ENCODE data around the gene NCBP2L.
"Not testable (repeated sequence)": the region's sequence is repeated elsewhere in the genome, so short reads cannot be mapped to it uniquely, and the experiment has no call there.

Gene NCBP2L

DNA sequence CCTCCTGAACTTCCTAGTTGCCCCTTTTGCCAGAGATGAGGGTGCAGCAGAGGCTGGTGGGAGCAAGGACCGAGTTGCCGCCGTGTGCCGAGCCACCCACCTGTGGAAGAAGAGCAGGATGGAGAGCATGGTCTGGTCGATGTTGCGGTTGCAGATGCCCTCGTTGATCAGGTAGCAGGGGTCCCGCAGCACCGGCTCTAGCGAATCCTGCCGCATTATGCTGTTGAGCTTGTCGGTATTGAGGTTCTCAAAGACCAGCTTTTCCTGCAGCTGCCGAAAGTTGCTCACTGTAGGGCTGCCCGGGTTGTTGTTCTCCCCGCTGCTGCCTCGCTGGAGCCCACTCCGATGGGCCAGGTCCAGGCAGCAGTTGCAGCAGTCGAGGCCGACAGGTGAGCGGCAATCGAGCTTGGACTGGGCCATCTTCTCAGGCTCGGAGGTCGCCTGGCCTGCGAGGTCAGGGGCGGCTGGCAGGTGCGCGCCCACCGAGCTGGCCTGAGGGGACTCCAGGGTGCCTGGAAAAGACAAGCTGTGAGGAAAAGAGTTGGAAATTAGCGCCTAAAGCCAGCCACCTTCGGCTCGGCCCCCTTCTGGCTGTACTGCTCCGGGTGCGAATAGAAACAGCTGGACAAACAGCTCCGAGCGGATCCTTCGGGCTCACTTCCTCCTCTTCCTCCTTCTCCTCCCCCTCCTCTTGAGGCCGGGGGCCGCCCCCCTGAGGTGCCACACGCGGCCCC is 2.4 kb upstream of the NCBP2L start:
- no peak overlapping the region for H3K27ac ChIP-seq
- TF ChIP-seq, protein P1, sequence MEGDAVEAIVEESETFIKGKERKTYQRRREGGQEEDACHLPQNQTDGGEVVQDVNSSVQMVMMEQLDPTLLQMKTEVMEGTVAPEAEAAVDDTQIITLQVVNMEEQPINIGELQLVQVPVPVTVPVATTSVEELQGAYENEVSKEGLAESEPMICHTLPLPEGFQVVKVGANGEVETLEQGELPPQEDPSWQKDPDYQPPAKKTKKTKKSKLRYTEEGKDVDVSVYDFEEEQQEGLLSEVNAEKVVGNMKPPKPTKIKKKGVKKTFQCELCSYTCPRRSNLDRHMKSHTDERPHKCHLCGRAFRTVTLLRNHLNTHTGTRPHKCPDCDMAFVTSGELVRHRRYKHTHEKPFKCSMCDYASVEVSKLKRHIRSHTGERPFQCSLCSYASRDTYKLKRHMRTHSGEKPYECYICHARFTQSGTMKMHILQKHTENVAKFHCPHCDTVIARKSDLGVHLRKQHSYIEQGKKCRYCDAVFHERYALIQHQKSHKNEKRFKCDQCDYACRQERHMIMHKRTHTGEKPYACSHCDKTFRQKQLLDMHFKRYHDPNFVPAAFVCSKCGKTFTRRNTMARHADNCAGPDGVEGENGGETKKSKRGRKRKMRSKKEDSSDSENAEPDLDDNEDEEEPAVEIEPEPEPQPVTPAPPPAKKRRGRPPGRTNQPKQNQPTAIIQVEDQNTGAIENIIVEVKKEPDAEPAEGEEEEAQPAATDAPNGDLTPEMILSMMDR (conservative IDR thresholded peaks at IDR 0.05), result no peak

DNA sequence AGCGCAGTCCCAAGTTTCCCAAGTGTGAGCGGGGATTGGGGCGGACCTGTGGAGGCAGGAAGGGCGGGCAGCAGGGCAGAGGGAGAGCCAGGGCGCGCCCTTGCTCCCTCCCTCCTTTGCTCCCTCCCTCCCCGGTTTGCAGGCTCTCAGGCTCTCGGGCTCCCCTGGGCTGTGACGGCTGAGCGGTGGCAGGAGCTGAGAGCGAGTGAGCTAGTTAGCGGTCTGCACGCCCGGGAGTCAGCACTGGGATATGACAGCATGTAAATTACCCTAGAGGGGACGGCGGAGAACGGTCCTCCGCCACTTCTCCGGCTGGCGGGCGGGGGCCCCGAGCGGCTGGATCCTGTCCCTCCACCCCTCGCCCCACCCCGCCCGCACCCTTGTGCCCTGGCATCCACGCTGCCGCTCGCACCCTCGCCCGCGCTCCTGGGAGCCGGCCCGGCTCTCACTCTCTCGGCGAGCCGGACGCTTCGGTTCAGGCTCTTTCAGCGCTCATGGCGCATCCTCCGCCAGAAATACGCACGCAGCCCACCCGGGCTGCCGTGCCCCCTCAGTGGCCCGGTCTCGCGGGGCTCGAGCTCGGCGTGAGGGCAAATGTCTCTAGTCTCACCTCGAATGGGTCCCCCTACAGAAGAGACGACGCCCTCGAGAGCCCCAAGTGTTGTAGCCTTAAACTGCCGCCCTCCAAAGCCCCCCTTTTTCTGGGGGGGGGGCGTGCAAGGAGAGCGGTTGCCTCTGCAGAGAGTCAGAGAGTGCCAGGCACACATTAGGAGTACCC is 1.6 kb upstream of the NCBP2L start, which contains the start of gene TSC22D3:
Gene TSC22D3 (minus strand): TSS at position 54 of the 778 bp plus-strand sequence. CDS start 368 bp downstream, outside the sequence.
- H3K27ac ChIP-seq, result no peak within 1 kb of the TSS
- TF ChIP-seq, protein P1 (conservative IDR thresholded peaks at IDR 0.05), result no peak; the same call in 1 of the 2 replicates

DNA sequence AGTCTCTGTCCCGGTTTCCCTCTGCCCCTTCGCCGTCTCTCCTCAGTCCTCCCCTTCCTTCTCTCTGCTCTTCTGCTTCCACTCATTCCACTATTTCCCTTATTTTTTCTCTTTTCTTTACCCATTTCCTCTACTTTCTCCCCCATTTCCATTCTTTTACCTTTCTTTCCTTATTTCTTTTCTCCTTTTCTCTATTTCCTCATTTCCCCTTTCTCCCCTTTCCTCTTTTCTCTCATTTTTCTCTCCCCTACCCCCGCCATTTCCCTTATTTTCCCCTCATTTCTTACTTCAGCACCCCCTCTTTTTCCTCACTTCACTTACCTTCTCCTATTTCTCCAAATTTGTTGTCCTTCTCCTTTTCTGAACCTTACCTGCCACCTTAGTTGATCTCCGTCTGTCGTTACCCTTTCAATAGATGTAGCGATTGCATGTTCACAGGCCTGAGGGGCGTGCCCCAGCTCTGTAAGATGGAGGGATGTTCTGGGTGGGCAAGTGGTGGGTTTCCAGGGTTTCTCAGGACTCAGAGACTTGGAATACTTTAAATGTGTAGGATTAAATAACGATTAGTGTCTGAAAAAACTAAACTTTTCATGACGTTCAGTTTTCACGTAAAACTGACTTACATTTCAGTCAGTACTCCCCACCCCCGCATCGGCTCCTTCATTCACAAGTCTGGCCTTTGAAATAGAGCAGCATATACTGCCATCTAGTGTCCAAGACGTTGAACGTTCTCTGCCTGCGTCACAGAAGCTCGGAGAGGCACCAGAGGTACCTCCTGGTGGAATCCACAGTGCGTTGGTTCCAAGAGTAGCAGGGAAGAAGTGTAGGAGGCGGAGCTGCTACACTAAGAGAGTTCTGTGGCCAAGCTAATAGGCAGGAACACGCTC is 641 bp upstream of the NCBP2L start:
- TF ChIP-seq, protein P1 (conservative IDR thresholded peaks at IDR 0.05), result peak; percentile 58
- no peak overlapping the region for H3K27ac ChIP-seq

DNA sequence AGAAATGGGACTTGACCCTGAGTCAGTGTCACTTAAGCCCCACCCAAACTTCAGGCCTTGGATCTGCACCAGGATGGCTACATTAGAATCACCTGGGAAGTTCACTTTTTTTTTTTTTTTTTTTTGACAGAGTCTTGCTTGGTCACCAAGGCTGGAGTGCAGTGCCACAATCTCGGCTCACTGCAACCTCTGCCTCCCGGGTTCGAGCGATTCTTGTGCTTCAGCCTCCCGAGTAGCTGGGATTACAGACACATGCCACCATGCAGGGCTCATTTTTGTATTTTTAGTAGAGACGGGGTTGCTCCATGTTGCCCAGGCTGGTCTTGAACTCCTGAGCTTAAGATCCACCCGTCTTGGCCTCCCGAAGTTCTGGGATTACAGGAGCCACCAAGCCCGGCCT is 3.0 kb downstream of the NCBP2L start:
- TF ChIP-seq, protein P1 (conservative IDR thresholded peaks at IDR 0.05), result no peak
- H3K27ac ChIP-seq, result no peak overlapping the region

DNA sequence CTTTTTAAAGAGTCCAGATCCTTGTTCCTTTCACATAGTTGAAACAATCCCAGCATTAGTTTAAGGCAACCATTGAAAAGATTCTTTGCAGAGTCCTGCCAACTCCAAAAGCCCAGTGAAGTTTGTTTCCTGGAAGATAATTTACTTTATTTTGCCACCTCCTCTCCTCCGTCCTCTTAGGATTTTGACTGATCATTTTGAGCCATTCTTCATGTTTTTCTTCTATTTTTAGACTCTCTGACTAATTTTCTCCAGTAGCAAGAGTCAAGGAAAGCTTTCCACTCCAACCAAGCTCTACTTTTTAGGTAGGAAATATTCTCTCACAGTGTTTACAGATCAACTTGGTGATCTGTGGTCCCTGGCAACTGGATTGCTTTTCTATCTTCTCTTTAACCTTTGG is 10.3 kb downstream of the NCBP2L start:
- TF ChIP-seq, protein P1 (conservative IDR thresholded peaks at IDR 0.05), result no peak
- no peak overlapping the region for H3K27ac ChIP-seq

DNA sequence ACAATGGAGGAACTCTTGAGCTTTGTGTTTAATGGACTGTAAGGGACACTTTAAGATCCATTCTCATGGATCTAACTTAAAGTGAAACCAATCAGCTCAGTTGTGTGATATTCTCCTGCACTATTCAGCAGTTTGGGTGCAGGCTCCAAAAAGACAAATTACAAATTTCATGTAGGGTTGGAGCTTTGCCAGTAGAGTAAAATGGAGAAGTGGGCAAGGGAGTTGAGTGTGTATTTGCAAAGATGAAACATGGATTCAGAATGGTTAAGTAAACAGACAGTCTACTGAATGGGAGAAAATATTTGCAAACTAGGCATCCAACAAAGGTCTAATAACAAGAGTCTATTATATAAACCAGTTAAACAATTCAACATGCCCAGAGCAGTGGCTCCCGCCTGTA is 26.9 kb downstream of the NCBP2L start:
- TF ChIP-seq, protein P1 (conservative IDR thresholded peaks at IDR 0.05), result no peak
- H3K27ac ChIP-seq, result no peak overlapping the region

DNA sequence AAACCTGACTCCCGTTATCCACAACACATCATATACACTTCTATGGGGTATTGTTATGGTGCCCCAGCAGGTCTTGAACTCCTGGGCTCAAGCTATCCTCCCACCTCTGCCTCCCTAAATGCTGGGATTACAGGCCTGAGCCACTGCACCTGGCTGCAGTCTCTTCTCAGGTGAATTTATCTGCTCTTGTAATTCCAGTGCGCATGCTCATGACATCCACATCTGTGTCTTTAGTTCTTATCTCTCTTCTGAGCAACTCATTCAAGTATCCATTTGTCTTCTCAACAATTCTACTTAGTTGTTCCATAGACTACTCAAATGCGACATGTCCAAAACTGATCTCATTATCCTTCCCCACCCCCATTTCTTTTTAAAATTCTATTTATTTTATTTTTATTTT is 27.6 kb downstream of the NCBP2L start:
- TF ChIP-seq, protein P1 (conservative IDR thresholded peaks at IDR 0.05), result no peak
- H3K27ac ChIP-seq, result no peak overlapping the region

DNA sequence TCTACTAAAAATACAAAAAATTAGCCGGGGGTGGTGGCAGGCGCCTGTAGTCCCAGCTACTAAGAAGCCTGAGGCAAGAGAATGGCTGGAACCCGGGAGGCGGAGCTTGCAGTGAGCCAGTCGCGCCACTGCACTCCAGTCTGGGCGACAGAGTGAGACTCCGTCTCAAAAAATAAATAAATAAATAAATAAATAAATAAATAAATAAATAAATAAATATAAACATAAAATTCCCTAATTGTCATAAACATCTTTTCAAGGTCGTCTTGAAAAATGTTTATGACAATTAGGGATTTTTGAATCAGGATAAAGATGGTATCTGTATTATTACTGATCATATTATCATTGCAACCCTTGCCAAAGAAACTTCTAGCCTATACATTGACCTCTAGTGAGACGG is 32.5 kb downstream of the NCBP2L start:
- not testable (repeated sequence) for H3K27ac ChIP-seq
